ENCODE results near the gene NEK2. TPM values are rescaled to one million over a fixed set of nuclear protein-coding genes. Genes with fewer than 3 reads are reported as not detected.

NEK2 gene
- total RNA-seq, 2 donors from 2014 or later: not detected

DNA sequence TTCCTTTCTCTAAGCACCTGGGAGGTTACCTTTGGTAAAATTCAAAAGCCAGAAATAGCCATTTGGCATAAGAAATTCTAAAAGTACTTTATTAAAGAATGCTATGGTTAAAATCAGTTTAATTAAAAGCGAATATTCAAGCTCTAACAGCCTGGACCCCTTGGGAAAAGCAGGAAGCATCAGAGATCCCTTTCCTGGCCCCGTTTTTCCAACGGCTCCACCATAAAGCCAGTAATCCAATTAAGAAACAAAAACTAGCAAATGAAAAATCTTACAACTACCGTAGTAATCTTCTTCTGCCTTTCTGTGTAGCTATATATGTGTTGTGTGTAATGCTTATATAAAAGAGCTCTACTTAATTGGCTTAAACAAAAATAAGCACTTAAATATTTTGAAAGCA is 33.5 kb upstream of the NEK2 start:
- H3K27me3 ChIP-seq: no peaks in the 10 kb centered on the region
- H3K4me1 ChIP-seq: peaks cover 3% of the 10 kb centered on the region
- H3K4me3 ChIP-seq: no peak overlapping the region
- intact Hi-C loops (cut with DNase I): loop anchor here (10.0 kb wide), 1 partner anchor 236 kb away; no protein-coding TSS in a partner anchor
- ATAC-seq: no peak
- no peaks in the 10 kb centered on the region for H3K36me3 ChIP-seq (replicated peaks in 1 of 2; ENCODE audit: insufficient read depth in 1 of 2, low read depth in 2 of 2)
- DNase-seq: no peak
- H3K9me3 ChIP-seq: no peaks in the 10 kb centered on the region
- no peak for TF ChIP-seq POLR2A (IDR thresholded peaks at IDR 0.05)
- TF ChIP-seq, protein P1, sequence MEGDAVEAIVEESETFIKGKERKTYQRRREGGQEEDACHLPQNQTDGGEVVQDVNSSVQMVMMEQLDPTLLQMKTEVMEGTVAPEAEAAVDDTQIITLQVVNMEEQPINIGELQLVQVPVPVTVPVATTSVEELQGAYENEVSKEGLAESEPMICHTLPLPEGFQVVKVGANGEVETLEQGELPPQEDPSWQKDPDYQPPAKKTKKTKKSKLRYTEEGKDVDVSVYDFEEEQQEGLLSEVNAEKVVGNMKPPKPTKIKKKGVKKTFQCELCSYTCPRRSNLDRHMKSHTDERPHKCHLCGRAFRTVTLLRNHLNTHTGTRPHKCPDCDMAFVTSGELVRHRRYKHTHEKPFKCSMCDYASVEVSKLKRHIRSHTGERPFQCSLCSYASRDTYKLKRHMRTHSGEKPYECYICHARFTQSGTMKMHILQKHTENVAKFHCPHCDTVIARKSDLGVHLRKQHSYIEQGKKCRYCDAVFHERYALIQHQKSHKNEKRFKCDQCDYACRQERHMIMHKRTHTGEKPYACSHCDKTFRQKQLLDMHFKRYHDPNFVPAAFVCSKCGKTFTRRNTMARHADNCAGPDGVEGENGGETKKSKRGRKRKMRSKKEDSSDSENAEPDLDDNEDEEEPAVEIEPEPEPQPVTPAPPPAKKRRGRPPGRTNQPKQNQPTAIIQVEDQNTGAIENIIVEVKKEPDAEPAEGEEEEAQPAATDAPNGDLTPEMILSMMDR (IDR thresholded peaks at IDR 0.05): no peak
- WGBS, 2 donors: 88% methylated on average over 4 of the region's 4 CpGs
- H3K27ac ChIP-seq: no peak overlapping the region

DNA sequence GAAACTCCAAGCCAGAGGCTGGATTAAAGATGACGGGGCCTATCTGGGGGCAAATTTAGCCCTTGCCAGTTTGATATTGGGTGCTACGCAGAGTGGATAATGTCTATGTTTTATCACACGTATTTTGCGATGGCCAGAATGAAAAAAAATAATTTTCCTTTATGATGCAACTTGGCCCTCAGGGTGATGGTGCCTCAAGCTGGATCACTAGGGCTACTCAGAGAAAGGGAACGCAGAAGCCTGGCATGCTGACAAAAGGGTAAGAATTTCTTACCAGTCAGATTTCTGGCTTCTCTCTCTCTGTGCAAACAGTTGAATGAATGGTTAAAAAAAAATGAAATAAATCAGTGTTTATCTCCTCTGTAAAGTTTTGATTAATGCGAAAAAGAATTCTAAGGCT is 32.6 kb upstream of the NEK2 start:
- no peak for ATAC-seq
- no peaks in the 10 kb centered on the region for H3K9me3 ChIP-seq
- H3K27ac ChIP-seq: no peak overlapping the region
- no peaks in the 10 kb centered on the region for H3K36me3 ChIP-seq (replicated peaks in 1 of 2; ENCODE audit: insufficient read depth in 1 of 2, low read depth in 2 of 2)
- 83 to 84% methylated on average over 6 of the region's 6 CpGs for WGBS, 2 donors
- H3K4me3 ChIP-seq: no peak overlapping the region
- intact Hi-C loops (cut with DNase I): loop anchor here (10.0 kb wide), 1 partner anchor 237 kb away; no protein-coding TSS in a partner anchor
- peaks cover 8% of the 10 kb centered on the region for H3K4me1 ChIP-seq
- no peak for TF ChIP-seq POLR2A (IDR thresholded peaks at IDR 0.05)
- TF ChIP-seq, protein P1 (IDR thresholded peaks at IDR 0.05): no peak
- DNase-seq: no peak
- H3K27me3 ChIP-seq: no peaks in the 10 kb centered on the region

DNA sequence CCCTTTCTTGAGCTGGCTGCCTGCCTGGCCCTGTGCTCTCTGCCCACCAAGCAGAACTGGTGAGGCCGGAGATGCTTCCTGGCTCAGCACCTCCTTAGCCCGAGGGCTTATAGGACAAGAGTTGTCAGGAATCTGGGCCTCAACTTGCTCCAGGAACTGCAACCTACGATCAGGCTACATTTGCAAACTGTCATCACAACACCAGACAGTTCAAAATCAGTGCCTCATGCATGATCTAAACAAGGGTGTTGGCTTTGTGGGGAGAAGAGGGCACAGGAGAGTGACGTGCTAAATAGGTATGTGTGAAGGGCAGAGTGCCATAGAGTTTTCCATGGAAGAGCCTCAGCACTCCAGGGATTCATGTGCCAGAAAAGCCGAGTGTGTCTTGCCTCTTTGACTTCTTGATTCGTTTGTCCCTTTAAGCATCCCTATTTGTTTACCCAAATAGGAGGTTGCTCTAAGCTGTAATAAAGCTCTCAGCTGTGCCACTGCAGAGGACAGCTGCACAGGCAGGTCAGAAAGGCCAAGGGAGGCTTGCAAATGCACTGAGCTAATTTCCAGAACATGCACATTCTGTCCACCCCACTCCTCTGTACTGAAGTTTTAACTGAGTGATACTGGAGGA is 30.2 kb upstream of the NEK2 start:
- Histone ChIP-seq H3K27ac (no peak overlapping the region), H3K4me1 (peaks cover 8% of the 10 kb centered on the region), H3K4me3 (no peak overlapping the region), H3K9me3 (no peaks in the 10 kb centered on the region), H3K27me3 (no peaks in the 10 kb centered on the region), H3K36me3 (replicated peaks in 1 of 2; ENCODE audit: insufficient read depth in 1 of 2, low read depth in 2 of 2) (no peaks in the 10 kb centered on the region)
- DNase-seq: no peak
- intact Hi-C loops (cut with DNase I): loop anchor here (10.0 kb wide), 1 partner anchor 239 kb away; no protein-coding TSS in a partner anchor
- TF ChIP-seq POLR2A (IDR thresholded peaks at IDR 0.05): no peak
- TF ChIP-seq, protein P1 (IDR thresholded peaks at IDR 0.05): no peak
- 76 to 80% methylated on average over 4 to 6 of the region's 6 CpGs for WGBS, 2 donors
- no peak for ATAC-seq

DNA sequence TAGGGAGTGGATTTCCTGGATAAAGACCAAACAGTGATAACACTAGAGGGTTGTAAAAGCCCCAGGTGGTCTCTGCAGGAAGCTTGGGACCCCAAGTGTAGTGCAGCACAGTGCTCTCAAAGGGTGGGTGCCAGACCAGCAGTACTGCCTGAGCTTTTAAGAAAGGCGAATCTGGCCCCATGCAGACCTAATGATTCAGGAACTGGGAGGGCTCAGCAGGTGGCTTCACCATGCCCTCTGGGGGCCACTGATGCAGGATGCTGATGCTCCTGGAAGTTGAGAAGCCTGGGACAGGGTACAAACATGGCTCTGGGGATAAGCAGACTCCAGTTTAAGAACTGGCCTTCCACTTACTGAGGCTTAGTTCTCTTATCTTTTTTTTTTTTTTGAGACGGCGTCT is 29.1 kb upstream of the NEK2 start:
- ATAC-seq: no peak
- Histone ChIP-seq H3K36me3 (replicated peaks in 1 of 2; ENCODE audit: insufficient read depth in 1 of 2, low read depth in 2 of 2) (no peaks in the 10 kb centered on the region), H3K9me3 (no peaks in the 10 kb centered on the region), H3K4me3 (no peak overlapping the region), H3K27me3 (no peaks in the 10 kb centered on the region), H3K27ac (no peak overlapping the region), H3K4me1 (peaks cover 8% of the 10 kb centered on the region)
- intact Hi-C loops (cut with DNase I): loop anchor here (5.0 to 10.0 kb wide), 2 partner anchors 133 to 240 kb away; no protein-coding TSS in a partner anchor
- no peak for DNase-seq
- WGBS, 2 donors: 92 to 97% methylated on average over 3 of the region's 3 CpGs
- TF ChIP-seq, protein P1 (IDR thresholded peaks at IDR 0.05): no peak
- TF ChIP-seq POLR2A (IDR thresholded peaks at IDR 0.05): no peak

Measured in body of pancreas (tissue), 4 donors.